ENCODE data around the gene PLAAT5. TPM values are rescaled to one million over a fixed set of nuclear protein-coding genes. Genes with fewer than 3 reads are reported as not detected.

The PLAAT5 gene
- total and polyA plus RNA-seq, 12 donors = 0.64 to 7.2 (median 1.6) TPM

Other genes starting within 250 kb of the PLAAT5 start
- gene SLC22A25, start 247.6 kb downstream of the PLAAT5 start, total RNA-seq = not detected
- not detected for gene SLC22A25, start 247.6 kb downstream of the PLAAT5 start, polyA plus RNA-seq
- gene SLC22A9, start 121.4 kb downstream of the PLAAT5 start, total RNA-seq = not detected
- gene SLC22A9, start 121.4 kb downstream of the PLAAT5 start, polyA plus RNA-seq = not detected
- 1 to 10 TPM in 3 of 10 donors, under 1 TPM in 4, not detected in 3; 0.61 to 6.9 (median 0.90) TPM for gene LGALS12, start 14.9 kb upstream of the PLAAT5 start, total RNA-seq
- 1 to 10 TPM; 3.1 to 5.3 TPM for gene LGALS12, start 14.9 kb upstream of the PLAAT5 start, polyA plus RNA-seq
- gene PLAAT4, start 45.6 kb upstream of the PLAAT5 start, total RNA-seq = 100 to 1,000 TPM in 1 of 10 donors, 10 to 100 TPM in 3, 1 to 10 TPM in 6; 3.3 to 565 (median 7.7) TPM
- gene PLAAT4, start 45.6 kb upstream of the PLAAT5 start, polyA plus RNA-seq = 10 to 100 TPM; 10.1 to 11.7 TPM
- gene PLAAT2, start 72.2 kb upstream of the PLAAT5 start, total RNA-seq = 1 to 10 TPM in 1 of 10 donors, under 1 TPM in 1, not detected in 8; 0.35 to 3.7 TPM
- not detected for gene PLAAT2, start 72.2 kb upstream of the PLAAT5 start, polyA plus RNA-seq
- gene PLAAT3, start 123.3 kb upstream of the PLAAT5 start, total RNA-seq = 100 to 1,000 TPM in 9 of 10 donors, 10 to 100 TPM in 1; 82.8 to 211 (median 137) TPM
- gene PLAAT3, start 123.3 kb upstream of the PLAAT5 start, polyA plus RNA-seq = 100 to 1,000 TPM; 118 to 159 TPM
- gene ATL3, start 180.2 kb upstream of the PLAAT5 start, total RNA-seq = 10 to 100 TPM in 8 of 10 donors, 1 to 10 TPM in 2; 8.5 to 22.2 (median 12.5) TPM
- gene ATL3, start 180.2 kb upstream of the PLAAT5 start, polyA plus RNA-seq = 1 to 10 TPM; 5.9 to 7.3 TPM
- 10 to 100 TPM; 38.0 to 72.0 (median 55.4) TPM for gene RTN3, start 190.3 kb upstream of the PLAAT5 start, total RNA-seq
- 10 to 100 TPM; 31.1 to 51.7 TPM for gene RTN3, start 190.3 kb upstream of the PLAAT5 start, polyA plus RNA-seq

Data from heart right ventricle (tissue), 12 donors.